Measurements from ENCODE around the gene CA5A.

GRCh38 chr16:87956098-87956364 is 19.7 kb upstream of the CA5A start:
- no peak for TF ChIP-seq POLR2A (IDR thresholded peaks at IDR 0.05)
- no peak for TF ChIP-seq CTCF (IDR thresholded peaks at IDR 0.05)
- no peak for TF ChIP-seq POLR2AphosphoS5 (IDR thresholded peaks at IDR 0.05)
- no peak for TF ChIP-seq EP300 (IDR thresholded peaks at IDR 0.05)

Data from suprapubic skin (tissue), 4 donors.